ENCODE data around the gene IL1RN. TPM values are rescaled to one million over a fixed set of nuclear protein-coding genes. Genes with fewer than 3 reads are reported as not detected.

IL1RN gene
- total and polyA plus RNA-seq, 2 of the 8 experiments (the other 6 are each of a cell fraction or from before 2014, with no cell fraction given), result not detected

GRCh38 chr2:113129519-113130078 is 2.2 kb downstream of the IL1RN start:
- no peak overlapping the region for H3K14ac ChIP-seq (ENCODE audit: insufficient read length)
- no peak overlapping the region for H3K27ac ChIP-seq (ENCODE audit: low read depth, low read length)
- H3K9ac ChIP-seq (replicated peaks in 1 of 4; ENCODE audit: extremely low read depth in 1 of 4, low read depth in 3 of 4, low read length in 3 of 4), result no peak overlapping the region
- H3K23ac ChIP-seq (ENCODE audit: insufficient read length), result no peak overlapping the region
- H3K23me2 ChIP-seq (ENCODE audit: low read depth, low read length), result no peaks in the 10 kb centered on the region
- DNase-seq (ENCODE audit: low read depth in 1 of 2, low spot score in 2 of 2) (peak in 1 of 2 experiments; percentile 7), FAIRE-seq (no peak)
- CTCF ChIA-PET (ENCODE audit: partially characterized antibody), result interaction anchor here (0.6 to 2.8 kb wide), 4 partner anchors 9 to 261 kb away, joined by 3 to 24 read pairs (median 4); no protein-coding TSS in a partner anchor
- no peaks in the 10 kb centered on the region for H3K9me3 ChIP-seq (ENCODE audit: insufficient read depth in 2 of 2, low read depth in 1 of 2, low read length in 1 of 2)
- H3K4ac ChIP-seq (replicated peaks; ENCODE audit: insufficient read length, low read depth, low read length), result no peak overlapping the region
- POLR2A ChIA-PET (ENCODE audit: partially characterized antibody), result interaction anchor here (0.9 kb wide), 1 partner anchor 17 kb away, joined by 3 read pairs; no protein-coding TSS in a partner anchor
- H3K4me2 ChIP-seq (ENCODE audit: insufficient read depth in 1 of 2, low read depth in 2 of 2, low read length in 2 of 2), result no peak overlapping the region
- H4K8ac ChIP-seq (ENCODE audit: extremely low read depth, insufficient read depth, low read length), result no peak overlapping the region
- 88% methylated on average over 2 of the region's 2 CpGs; no CpG with 5 or more reads in 1 of the 2 experiments for WGBS, 2 experiments (ENCODE audit: extremely low coverage in 1 of 2, insufficient coverage in 1 of 2, insufficient read length in 1 of 2, insufficient replicate concordance in 2 of 2, low coverage in 1 of 2, low lambda C conversion rate in 2 of 2, missing lambda C conversion rate in 1 of 2)
- TF ChIP-seq RAD21 (IDR thresholded peaks at IDR 0.05 in 1 of 2, conservative IDR thresholded peaks at IDR 0.05 in 1 of 2; ENCODE audit: low read depth in 2 of 2, low read length in 2 of 2), result no peak
- no peaks in the 10 kb centered on the region for H3K79me1 ChIP-seq (ENCODE audit: low read depth, low read length)
- no peaks in the 10 kb centered on the region for H4K20me1 ChIP-seq (replicated peaks in 1 of 2; ENCODE audit: control insufficient read depth in 1 of 2, insufficient read depth in 2 of 2, low read length in 2 of 2)
- H2BK12ac ChIP-seq (ENCODE audit: low read depth, low read length), result no peak overlapping the region
- H2BK120ac ChIP-seq (replicated peaks; ENCODE audit: low read depth, low read length), result no peak overlapping the region
- H4K91ac ChIP-seq (replicated peaks; ENCODE audit: insufficient read length, low read length), result no peak overlapping the region
- H3K4me3 ChIP-seq (ENCODE audit: extremely low read depth in 1 of 4, insufficient read depth in 2 of 4, low read depth in 3 of 4, low read length in 4 of 4), result no peak overlapping the region
- no peaks in the 10 kb centered on the region for H3K27me3 ChIP-seq (replicated peaks in 1 of 4; ENCODE audit: control insufficient read depth in 3 of 4, extremely low read depth in 1 of 4, insufficient read depth in 3 of 4, low read length in 3 of 4)
- H4K5ac ChIP-seq (ENCODE audit: insufficient read length, low read depth, low read length), result no peak overlapping the region
- no peak overlapping the region for H3K56ac ChIP-seq (replicated peaks; ENCODE audit: insufficient read length, low read depth, low read length)
- no peaks in the 10 kb centered on the region for H3K79me2 ChIP-seq (ENCODE audit: control insufficient read depth in 1 of 2, insufficient read depth in 2 of 2, low read length in 2 of 2)
- H3K4me1 ChIP-seq (replicated peaks in 1 of 4; ENCODE audit: control insufficient read depth in 3 of 4, insufficient read depth in 4 of 4, low read length in 3 of 4), result no peaks in the 10 kb centered on the region
- H3K18ac ChIP-seq (ENCODE audit: extremely low read depth, low read length), result no peak overlapping the region
- no peak overlapping the region for H2BK5ac ChIP-seq (ENCODE audit: low read depth, low read length)
- no peak overlapping the region for H2AFZ ChIP-seq (ENCODE audit: low read length)
- H2AK5ac ChIP-seq (ENCODE audit: low read depth, low read length), result no peak overlapping the region
- no peak overlapping the region for H2BK15ac ChIP-seq (ENCODE audit: low read length)
- H2BK20ac ChIP-seq (ENCODE audit: low read length), result no peak overlapping the region
- no peaks in the 10 kb centered on the region for H3K36me3 ChIP-seq (ENCODE audit: control insufficient read depth in 2 of 4, insufficient read depth in 4 of 4, low read length in 3 of 4)

Measured in H1 (cell line).